Endothelial cell of umbilical vein (primary cell): Measurements from ENCODE around the gene PTGER4. TPM values are rescaled to one million over a fixed set of nuclear protein-coding genes. Genes with fewer than 3 reads are reported as not detected.

Experiments used
- BruUV-seq: library from RNA; stranded (reverse); fragments of 400-500 nt; replicated peaks from 2 replicates; lab custom pipeline; 2021; lab: Mats Ljungman, UMichigan
- CTCF ChIA-PET: fragments of 300-600, 350-600 bp; sonication (Branson Sonifier 250); formaldehyde crosslinking; loops from one replicate; lab custom pipeline; 2021; ENCODE audit warnings: antibody characterized with exemption, inconsistent platforms; lab: Charles Lee
- POLR2A ChIA-PET: fragments of 300-600, 350-600 bp; sonication (Branson Sonifier 250); formaldehyde crosslinking; loops from one replicate; lab custom pipeline; 2021; ENCODE audit warnings: antibody characterized with exemption, inconsistent platforms; lab: Charles Lee
- DNase-seq: peaks from one replicate; pipeline ENCODE4 v3.0.0-alpha.2; 2011; ENCODE audit warnings: low read depth, low spot score
- FAIRE-seq: peaks from 2 replicates; lab custom pipeline; 2011; peaks lifted over from hg19 to GRCh38; lab: Jason Lieb, UNC
- H2AFZ ChIP-seq: 2 replicates; pipeline ENCODE4 v1.6.0; 2012; ENCODE audit warnings: low read depth, low read length, control low read depth, inconsistent platforms
- H3K27ac ChIP-seq: 2 replicates; pipeline ENCODE4 v1.5.1; 2011; ENCODE audit warnings: low read depth, mild to moderate bottlenecking, control low read depth, low read length, moderate library complexity; ENCODE audit not compliant: insufficient read depth
- H3K27me3 ChIP-seq, 2 experiments: 2 replicates each; pipeline versions ENCODE4 v1.6.0 to v1.6.1; 2011; ENCODE audit warnings: low read length in 2 of 2, mixed read lengths in 1 of 2; ENCODE audit not compliant: control insufficient read depth in 2 of 2, insufficient read depth in 2 of 2
- H3K36me3 ChIP-seq, 2 experiments: 2 replicates in 1 of 2; 3 replicates in 1 of 2; pipeline ENCODE4 v1.5.1; 2011; ENCODE audit warnings: low read length in 2 of 2, mild to moderate bottlenecking in 1 of 2, moderate library complexity in 1 of 2; ENCODE audit not compliant: control insufficient read depth in 2 of 2, insufficient read depth in 2 of 2; ENCODE audit errors: extremely low read depth in 1 of 2
- H3K4me1 ChIP-seq: 3 replicates; pipeline ENCODE4 v1.5.1; 2011; ENCODE audit warnings: mild to moderate bottlenecking, low read length; ENCODE audit not compliant: control insufficient read depth, insufficient read depth; ENCODE audit errors: extremely low read depth
- H3K4me2 ChIP-seq: 2 replicates; pipeline ENCODE4 v1.6.1; 2011; ENCODE audit warnings: low read length, control low read depth, mixed read lengths; ENCODE audit not compliant: insufficient read depth
- H3K4me3 ChIP-seq, 3 experiments: fragments of 200-600 bp in 1 of 3; sonication (generic), shearing (Covaris generic) in 1 of 3; replicated peaks in 1 of 3; 2 replicates each; pipeline ENCODE4 v1.5.1; 2011 to 2016; ENCODE audit warnings: control low read depth in 3 of 3, low read length in 3 of 3, mild to moderate bottlenecking in 2 of 3, inconsistent platforms in 1 of 3, low read depth in 1 of 3, moderate library complexity in 1 of 3; ENCODE audit not compliant: insufficient read depth in 1 of 3
- H3K79me2 ChIP-seq: 2 replicates; pipeline ENCODE4 v1.6.0; 2012; ENCODE audit warnings: low read length, inconsistent platforms; ENCODE audit not compliant: control insufficient read depth, insufficient read depth
- H3K9ac ChIP-seq: replicated peaks from 2 replicates; pipeline ENCODE3; 2011; ENCODE audit warnings: low read length, control low read depth; ENCODE audit not compliant: insufficient read depth; ENCODE audit errors: extremely low read depth
- H3K9me1 ChIP-seq: replicated peaks from 3 replicates; pipeline ENCODE4 v1.6.0; 2011; ENCODE audit warnings: mild to moderate bottlenecking, low read length; ENCODE audit not compliant: control insufficient read depth, insufficient read depth; ENCODE audit errors: extremely low read depth
- H3K9me3 ChIP-seq: replicated peaks from 2 replicates; pipeline ENCODE4 v1.5.1; 2012; ENCODE audit warnings: low read length, inconsistent platforms; ENCODE audit not compliant: control insufficient read depth, insufficient read depth
- H4K20me1 ChIP-seq: replicated peaks from 2 replicates; pipeline ENCODE3; 2011; ENCODE audit warnings: mild to moderate bottlenecking, low read length; ENCODE audit not compliant: control insufficient read depth, insufficient read depth; ENCODE audit errors: extremely low read depth
- CTCF ChIP-seq, 2 donors: IDR thresholded peaks; 1 replicate in 1 of 2; 2 replicates in 1 of 2; pipeline ENCODE4 v1.5.1; 2011; ENCODE audit warnings: low read length in 2 of 2, mild to moderate bottlenecking in 2 of 2, moderate library complexity in 2 of 2, control low read depth in 1 of 2, inconsistent platforms in 1 of 2, low read depth in 1 of 2; ENCODE audit not compliant: insufficient read depth in 1 of 2; ENCODE audit errors: extremely low read depth in 1 of 2
- EZH2 ChIP-seq: IDR thresholded peaks from 2 replicates; pipeline ENCODE4 v1.6.1; 2012; ENCODE audit warnings: borderline replicate concordance, low read depth, mild to moderate bottlenecking, moderate library complexity, low read length, inconsistent platforms; ENCODE audit not compliant: severe bottlenecking
- FOS ChIP-seq: IDR thresholded peaks from 2 replicates; pipeline ENCODE4 v1.6.1; 2011; ENCODE audit warnings: mild to moderate bottlenecking, low read length, moderate library complexity, borderline replicate concordance; ENCODE audit not compliant: insufficient read depth
- GATA2 ChIP-seq: IDR thresholded peaks from 2 replicates; pipeline ENCODE4 v1.7.0; 2011; ENCODE audit warnings: low read depth, mild to moderate bottlenecking, moderate library complexity, mixed read lengths, low read length; ENCODE audit not compliant: insufficient read length, insufficient read depth
- JUN ChIP-seq: IDR thresholded peaks from 2 replicates; pipeline ENCODE4 v1.6.1; 2011; ENCODE audit warnings: borderline replicate concordance, low read depth; ENCODE audit not compliant: insufficient read length, insufficient read depth
- MAX ChIP-seq: IDR thresholded peaks from 2 replicates; pipeline ENCODE4 v1.6.1; 2011; ENCODE audit not compliant: insufficient read depth, insufficient read length
- MYC ChIP-seq: IDR thresholded peaks from one replicate; pipeline ENCODE4 v1.6.1; 2011; ENCODE audit warnings: mild to moderate bottlenecking, low read depth, low read length
- POLR2A ChIP-seq: IDR thresholded peaks from 2 replicates; pipeline ENCODE4 v1.6.1; 2012; ENCODE audit warnings: low read depth, mild to moderate bottlenecking, control low read depth, low read length
- POLR2AphosphoS5 ChIP-seq: IDR thresholded peaks from 2 replicates; pipeline ENCODE4 v1.6.1; 2012; ENCODE audit warnings: low read depth, mild to moderate bottlenecking, control low read depth, low read length, moderate library complexity; ENCODE audit not compliant: insufficient read depth
- dilution Hi-C: fragments of 300-500 bp; cut with MboI; formaldehyde crosslinking; loops from one replicate; pipeline ENCODE4 v1.15.0; 2019; ENCODE audit warnings: low sequenced_read_pairs; ENCODE audit not compliant: extremely low pct_ligation_motif_present
- intact Hi-C: fragments of 100-400 bp; cut with micrococcal nuclease; formaldehyde crosslinking; loops from one replicate; pipeline ENCODE4 v1.10.0; 2022
- polyA plus RNA-seq, 4 experiments: library from polyadenylated mRNA; depleted of rRNA in 3 of 4; stranded (reverse) in 3 of 4; unstranded in 1 of 4; fragments of >200 nt; gene quantifications; 2 replicates each; pipeline versions ENCODE4 v1.2.1 to v1.2.3, GENCODE V29; 2011 to 2012; ENCODE audit warnings: missing spikeins in 1 of 4
- total RNA-seq: library from RNA; stranded (reverse); gene quantifications from 2 replicates; pipeline ENCODE4 v1.2.3, GENCODE V29; 2021

PTGER4 gene
- total and polyA plus RNA-seq, 2 donors (not counting 3 experiments of a cell fraction or from before 2014, with no cell fraction given): 23.6 to 37.4 TPM

GRCh38 chr5:40667161-40667663 is 12.5 kb upstream of the PTGER4 start:
- POLR2A ChIA-PET: no interaction called here
- no peaks in the 10 kb centered on the region for H3K9me3 ChIP-seq
- H3K4me3 ChIP-seq: no peak overlapping the region
- H3K9ac ChIP-seq: no peak overlapping the region
- no peak overlapping the region for H3K4me2 ChIP-seq
- H3K9me1 ChIP-seq: no peaks in the 10 kb centered on the region
- no peak overlapping the region for H3K27ac ChIP-seq
- dilution Hi-C loops (no loop called here), intact Hi-C loops (no loop called here)
- H3K36me3 ChIP-seq: no peaks in the 10 kb centered on the region
- no peaks in the 10 kb centered on the region for H3K27me3 ChIP-seq
- H3K79me2 ChIP-seq: no peaks in the 10 kb centered on the region
- H4K20me1 ChIP-seq: no peaks in the 10 kb centered on the region
- CTCF ChIA-PET: interaction anchor here (1.4 kb wide), 1 partner anchor 7 kb away, joined by 3 read pairs; no protein-coding TSS in a partner anchor
- H2AFZ ChIP-seq: no peak overlapping the region
- FAIRE-seq: no peak
- TF ChIP-seq GATA2 (no peak), POLR2AphosphoS5 (no peak), POLR2A (no peak), MAX (no peak), MYC (no peak), CTCF (IDR thresholded peaks at IDR 0.05; ENCODE audit: extremely low read depth in 1 of 2, insufficient read depth in 1 of 2, low read depth in 1 of 2, low read length in 2 of 2) (no peak), FOS (no peak), EZH2 (no peak), JUN (no peak)
- no TSS peak for BruUV-seq
- DNase-seq: no peak
- H3K4me1 ChIP-seq: no peaks in the 10 kb centered on the region
